SK-N-SH (cell line): ENCODE data around the gene ATP2A2. TPM values are rescaled to one million over a fixed set of nuclear protein-coding genes. Genes with fewer than 3 reads are reported as not detected.
A peak's percentile ranks its signal among the peaks of the same experiment; 100 is the strongest.

Source experiments
- CTCF ChIA-PET: fragments of 300-600, 350-600 bp; formaldehyde crosslinking; extraction: SDS; loops from one replicate; lab custom pipeline; 2021; lab: Yijun Ruan, JAX
- POLR2A ChIA-PET: fragments of 350-600 bp; sonication (Branson Sonifier 250); formaldehyde crosslinking; extraction: SDS; loops from one replicate; lab custom pipeline; 2020; ENCODE audit warnings: antibody characterized with exemption, inconsistent platforms; lab: Yijun Ruan, JAX
- DNase-seq: peaks from one replicate; pipeline ENCODE4 v3.0.0; 2012
- H2AFZ ChIP-seq: fragments of 200-600 bp; sonication (generic); 2 replicates; pipeline ENCODE4 v1.8.1; 2016; ENCODE audit warnings: antibody characterized with exemption, mild to moderate bottlenecking, low read depth
- H3F3A ChIP-seq: fragments of 200-600 bp; sonication (generic); replicated peaks from 2 replicates; pipeline ENCODE3; 2016; ENCODE audit warnings: antibody characterized with exemption, mild to moderate bottlenecking; ENCODE audit not compliant: insufficient read depth
- H3K27ac ChIP-seq, 2 experiments: fragments of 200-500 bp in 1 of 2; fragments of 200-600 bp in 1 of 2; sonication (Bioruptor generic) in 1 of 2; sonication (generic), shearing (Covaris generic) in 1 of 2; 2 replicates each; pipeline versions ENCODE4 v1.5.1 to v1.6.1; 2014 to 2016; ENCODE audit warnings: low read depth in 2 of 2, inconsistent platforms in 1 of 2, low read length in 1 of 2, mild to moderate bottlenecking in 1 of 2, mixed read lengths in 1 of 2
- H3K27me3 ChIP-seq: fragments of 200-600 bp; sonication (generic), shearing (Covaris generic); 2 replicates; pipeline ENCODE4 v1.6.1; 2016; ENCODE audit warnings: mixed run types; ENCODE audit not compliant: insufficient read depth
- H3K36me3 ChIP-seq, 2 experiments: fragments of 200-500 bp in 1 of 2; fragments of 200-600 bp in 1 of 2; sonication (Bioruptor generic) in 1 of 2; sonication (generic) in 1 of 2; replicated peaks in 1 of 2; 2 replicates each; pipeline versions ENCODE3 to v1.5.1; 2014 to 2016; ENCODE audit warnings: low read length in 1 of 2, mild to moderate bottlenecking in 1 of 2; ENCODE audit not compliant: insufficient read depth in 2 of 2, control insufficient read depth in 1 of 2
- H3K4me1 ChIP-seq, 2 experiments: fragments of 200-500 bp in 1 of 2; fragments of 200-600 bp in 1 of 2; sonication (Bioruptor generic) in 1 of 2; sonication (generic), shearing (Covaris generic) in 1 of 2; 2 replicates each; pipeline versions ENCODE4 v1.5.1 to v1.6.1; 2014 to 2016; ENCODE audit warnings: low read depth in 1 of 2, low read length in 1 of 2, mixed run types in 1 of 2; ENCODE audit not compliant: insufficient read depth in 2 of 2, control insufficient read depth in 1 of 2
- H3K4me2 ChIP-seq: fragments of 200-600 bp; sonication (generic), shearing (Covaris generic); 2 replicates; pipeline ENCODE4 v1.6.1; 2017; ENCODE audit warnings: mixed run types
- H3K4me3 ChIP-seq, 2 experiments: fragments of 200-500 bp in 1 of 2; fragments of 200-600 bp in 1 of 2; sonication (Bioruptor generic) in 1 of 2; sonication (generic), shearing (Covaris generic) in 1 of 2; 2 replicates each; pipeline versions ENCODE4 v1.5.1 to v1.8.1; 2014 to 2016; ENCODE audit warnings: low read depth in 2 of 2, inconsistent platforms in 1 of 2, low read length in 1 of 2, mild to moderate bottlenecking in 1 of 2, mixed read lengths in 1 of 2, moderate library complexity in 1 of 2
- H3K79me2 ChIP-seq: fragments of 200-600 bp; sonication (generic); 2 replicates; pipeline ENCODE4 v1.8.1; 2017; ENCODE audit warnings: mild to moderate bottlenecking; ENCODE audit not compliant: insufficient read depth
- H3K9ac ChIP-seq: fragments of 200-600 bp; sonication (generic); 2 replicates; pipeline ENCODE4 v1.6.1; 2017; ENCODE audit warnings: mixed run types
- H3K9me2 ChIP-seq: fragments of 200-600 bp; sonication (generic); 2 replicates; pipeline ENCODE4 v1.6.1; 2017; ENCODE audit warnings: mixed run types
- H3K9me3 ChIP-seq: fragments of 200-600 bp; sonication (generic); 2 replicates; pipeline ENCODE4 v1.6.1; 2017; ENCODE audit warnings: mixed run types, mild to moderate bottlenecking, moderate library complexity
- H4K20me1 ChIP-seq: fragments of 200-600 bp; sonication (generic); 2 replicates; pipeline ENCODE4 v1.6.1; 2017; ENCODE audit warnings: mild to moderate bottlenecking, mixed run types; ENCODE audit not compliant: insufficient read depth
- CTCF ChIP-seq: fragments of 200-600 bp; sonication (generic); IDR thresholded peaks from 2 replicates; pipeline ENCODE4 v1.6.1; 2017; ENCODE audit warnings: antibody characterized with exemption, mild to moderate bottlenecking, moderate library complexity
- ELF1 ChIP-seq: IDR thresholded peaks from 2 replicates; pipeline ENCODE4 v1.4.0; 2012
- EP300 ChIP-seq, 2 experiments: IDR thresholded peaks; 2 replicates each; pipeline versions ENCODE4 v1.4.0 to v1.6.1; 2012; ENCODE audit warnings: borderline replicate concordance in 1 of 2, low read depth in 1 of 2, low read length in 1 of 2
- FOSL2 ChIP-seq: IDR thresholded peaks from 2 replicates; pipeline ENCODE4 v1.4.0; 2012; ENCODE audit warnings: low read depth, mild to moderate bottlenecking, moderate library complexity, borderline replicate concordance
- FOXJ3 ChIP-seq: sonication (generic); formaldehyde crosslinking; IDR thresholded peaks from 2 replicates; pipeline ENCODE4 v1.5.1; 2020; ENCODE audit warnings: mild to moderate bottlenecking, missing genetic modification reagents
- JUND ChIP-seq: IDR thresholded peaks from 2 replicates; pipeline ENCODE4 v1.4.0; 2012
- MEF2A ChIP-seq: IDR thresholded peaks from 2 replicates; pipeline ENCODE4 v1.4.0; 2012; ENCODE audit warnings: low read depth, borderline replicate concordance
- NRF1 ChIP-seq: IDR thresholded peaks from 2 replicates; pipeline ENCODE4 v1.6.1; 2012; ENCODE audit warnings: low read depth, mild to moderate bottlenecking, low read length
- POLR2AphosphoS5 ChIP-seq: IDR thresholded peaks from 2 replicates; pipeline ENCODE4 v1.6.1; 2012; ENCODE audit warnings: low read depth, low read length
- RCOR1 ChIP-seq: fragments of 150-350 bp; IDR thresholded peaks from 2 replicates; pipeline ENCODE4 v1.6.1; 2017; ENCODE audit warnings: antibody characterized with exemption, low read length
- SIN3A ChIP-seq: IDR thresholded peaks from 2 replicates; pipeline ENCODE4 v1.6.1; 2012; ENCODE audit warnings: low read depth, mild to moderate bottlenecking, low read length, moderate library complexity, borderline replicate concordance
- SMC3 ChIP-seq: IDR thresholded peaks from 2 replicates; pipeline ENCODE4 v1.6.1; 2012; ENCODE audit warnings: low read depth, low read length, improper control_type of control experiment
- TCF12 ChIP-seq: IDR thresholded peaks from 2 replicates; pipeline ENCODE4 v1.4.0; 2012
- TEAD4 ChIP-seq: IDR thresholded peaks from 2 replicates; pipeline ENCODE4 v1.4.0; 2012; ENCODE audit warnings: mild to moderate bottlenecking, borderline replicate concordance; ENCODE audit not compliant: insufficient read depth
- USF1 ChIP-seq: IDR thresholded peaks from 2 replicates; pipeline ENCODE4 v1.4.0; 2012; ENCODE audit warnings: low read depth, borderline replicate concordance
- YY1 ChIP-seq: IDR thresholded peaks from 2 replicates; pipeline ENCODE4 v1.4.0; 2012; ENCODE audit warnings: low read depth, mild to moderate bottlenecking
- whole genome bisulfite sequencing: methylation state at CpG from one replicate; pipeline ENCODE4 v1.1.6; 2017; ENCODE audit warnings: low lambda C conversion rate; 5-methylcytosine and 5-hydroxymethylcytosine counted together
- polyA plus RNA-seq, 3 experiments: library from polyadenylated mRNA; depleted of rRNA; stranded (reverse); fragments of >200 nt; gene quantifications; 2 replicates each; pipeline ENCODE4 v1.2.3, GENCODE V29; 2012
- TF ChIP-seq, protein P1 (sequence below): IDR thresholded peaks from 2 replicates; pipeline ENCODE4 v1.6.1; 2012; ENCODE audit warnings: mild to moderate bottlenecking, low read depth, low read length, moderate library complexity
- TF ChIP-seq, protein P2 (sequence below): IDR thresholded peaks from 2 replicates; pipeline ENCODE4 v1.4.0; 2012; ENCODE audit warnings: low read depth, borderline replicate concordance
- TF ChIP-seq, protein P3 (sequence below): fragments of 150-350 bp; IDR thresholded peaks from 2 replicates; pipeline ENCODE4 v1.6.1; 2017; ENCODE audit warnings: antibody characterized with exemption, low read length, low read depth, borderline replicate concordance

The ATP2A2 gene
- polyA plus RNA-seq, 1 of the 3 experiments (the other 2 are of a cell fraction) = 120 TPM

DNA sequence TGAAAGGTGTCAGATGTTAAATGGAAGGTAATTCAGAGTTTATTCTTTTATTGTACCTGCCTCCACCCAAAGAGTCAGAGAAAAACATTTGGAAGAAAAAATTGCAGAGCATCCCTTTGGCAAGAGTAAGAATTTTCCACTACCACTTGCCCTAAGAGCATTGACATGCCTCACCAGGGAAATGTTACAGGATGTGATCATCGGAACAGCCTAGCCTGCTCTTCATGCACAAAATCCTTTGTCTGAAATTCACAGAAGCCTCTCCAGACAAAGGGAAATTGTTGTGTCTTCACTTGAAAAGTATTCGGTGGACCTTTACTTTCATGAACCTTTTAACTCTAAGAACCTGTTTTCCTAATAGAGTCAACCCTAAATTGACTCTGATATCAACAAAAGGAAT is 36.9 kb downstream of the ATP2A2 start:
- DNase-seq = no peak
- CTCF ChIA-PET = interaction anchor here (1.5 to 2.2 kb wide), 2 partner anchors 14 to 93 kb away, joined by 4 to 6 read pairs; no protein-coding TSS in a partner anchor
- TF ChIP-seq YY1 = no peak
- 0 out of 2 replicates have a peak, but pooled peaks have one; percentile 12 for TF ChIP-seq TCF12

GRCh38 chr12:110320550-110320949 is 39.5 kb downstream of the ATP2A2 start:
- POLR2A ChIA-PET = interaction anchor here (0.7 kb wide), 1 partner anchor 115 kb away, joined by 3 read pairs; no protein-coding TSS in a partner anchor
- WGBS = 81% methylated on average over 3 of the region's 3 CpGs

More for the DNA sequence above, 36.9 kb downstream of the ATP2A2 start:
- Histone ChIP-seq H3K9me3 (no peaks in the 10 kb centered on the region), H3K9ac (peak overlapping the region; percentile 69), H3K36me3 (peaks cover 7 to 30% of the 10 kb centered on the region in 2 experiments), H3K4me2 (peak overlapping the region; percentile 59; the same call in 1 of the 2 replicates), H3K27me3 (no peaks in the 10 kb centered on the region), H2AFZ (no peak overlapping the region), H3K4me3 (no peak overlapping the region), H4K20me1 (peaks cover 19% of the 10 kb centered on the region), H3K9me2 (no peaks in the 10 kb centered on the region), H3K27ac (peak overlapping the region in 1 of 2 experiments; percentile 97; a peak in 2 of 4 replicates), H3K79me2 (peaks cover 94% of the 10 kb centered on the region), H3K4me1 (peaks cover 0 to 41% of the 10 kb centered on the region in 2 experiments; a peak in 3 of 4 replicates), H3F3A (peaks cover 52% of the 10 kb centered on the region)
- WGBS = 41% methylated on average over 2 of the region's 2 CpGs
- POLR2A ChIA-PET = no interaction called here

More at GRCh38 chr12:110320550-110320949, 39.5 kb downstream of the ATP2A2 start:
- H3K27me3 ChIP-seq = no peaks in the 10 kb centered on the region
- H3K4me1 ChIP-seq = peaks cover 0 to 26% of the 10 kb centered on the region in 2 experiments; a peak in 3 of 4 replicates
- no peak overlapping the region for H3K4me2 ChIP-seq
- peaks cover 94% of the 10 kb centered on the region for H3K79me2 ChIP-seq
- no peaks in the 10 kb centered on the region for H3K9me2 ChIP-seq
- CTCF ChIA-PET = interaction anchor here (0.6 to 1.6 kb wide), 5 partner anchors 11 to 93 kb away, joined by 3 to 5 read pairs (median 3); no protein-coding TSS in a partner anchor
- no peak overlapping the region for H3K9ac ChIP-seq
- H3F3A ChIP-seq = peaks cover 35% of the 10 kb centered on the region
- no peaks in the 10 kb centered on the region for H3K9me3 ChIP-seq
- H3K4me3 ChIP-seq = no peak overlapping the region
- TF ChIP-seq, protein P1, sequence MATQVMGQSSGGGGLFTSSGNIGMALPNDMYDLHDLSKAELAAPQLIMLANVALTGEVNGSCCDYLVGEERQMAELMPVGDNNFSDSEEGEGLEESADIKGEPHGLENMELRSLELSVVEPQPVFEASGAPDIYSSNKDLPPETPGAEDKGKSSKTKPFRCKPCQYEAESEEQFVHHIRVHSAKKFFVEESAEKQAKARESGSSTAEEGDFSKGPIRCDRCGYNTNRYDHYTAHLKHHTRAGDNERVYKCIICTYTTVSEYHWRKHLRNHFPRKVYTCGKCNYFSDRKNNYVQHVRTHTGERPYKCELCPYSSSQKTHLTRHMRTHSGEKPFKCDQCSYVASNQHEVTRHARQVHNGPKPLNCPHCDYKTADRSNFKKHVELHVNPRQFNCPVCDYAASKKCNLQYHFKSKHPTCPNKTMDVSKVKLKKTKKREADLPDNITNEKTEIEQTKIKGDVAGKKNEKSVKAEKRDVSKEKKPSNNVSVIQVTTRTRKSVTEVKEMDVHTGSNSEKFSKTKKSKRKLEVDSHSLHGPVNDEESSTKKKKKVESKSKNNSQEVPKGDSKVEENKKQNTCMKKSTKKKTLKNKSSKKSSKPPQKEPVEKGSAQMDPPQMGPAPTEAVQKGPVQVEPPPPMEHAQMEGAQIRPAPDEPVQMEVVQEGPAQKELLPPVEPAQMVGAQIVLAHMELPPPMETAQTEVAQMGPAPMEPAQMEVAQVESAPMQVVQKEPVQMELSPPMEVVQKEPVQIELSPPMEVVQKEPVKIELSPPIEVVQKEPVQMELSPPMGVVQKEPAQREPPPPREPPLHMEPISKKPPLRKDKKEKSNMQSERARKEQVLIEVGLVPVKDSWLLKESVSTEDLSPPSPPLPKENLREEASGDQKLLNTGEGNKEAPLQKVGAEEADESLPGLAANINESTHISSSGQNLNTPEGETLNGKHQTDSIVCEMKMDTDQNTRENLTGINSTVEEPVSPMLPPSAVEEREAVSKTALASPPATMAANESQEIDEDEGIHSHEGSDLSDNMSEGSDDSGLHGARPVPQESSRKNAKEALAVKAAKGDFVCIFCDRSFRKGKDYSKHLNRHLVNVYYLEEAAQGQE = no peak
- TF ChIP-seq MEF2A (no peak), SIN3A (no peak), SMC3 (no peak), FOSL2 (no peak), TEAD4 (no peak), NRF1 (no peak), EP300 (IDR thresholded peaks at IDR 0.05; ENCODE audit: borderline replicate concordance in 1 of 2, low read depth in 1 of 2, low read length in 1 of 2) (no peak), USF1 (no peak), JUND (no peak), POLR2AphosphoS5 (no peak), RCOR1 (no peak), CTCF (no peak), ELF1 (no peak), FOXJ3 (CRISPR knock-in tag) (no peak)
- TF ChIP-seq, protein P2, sequence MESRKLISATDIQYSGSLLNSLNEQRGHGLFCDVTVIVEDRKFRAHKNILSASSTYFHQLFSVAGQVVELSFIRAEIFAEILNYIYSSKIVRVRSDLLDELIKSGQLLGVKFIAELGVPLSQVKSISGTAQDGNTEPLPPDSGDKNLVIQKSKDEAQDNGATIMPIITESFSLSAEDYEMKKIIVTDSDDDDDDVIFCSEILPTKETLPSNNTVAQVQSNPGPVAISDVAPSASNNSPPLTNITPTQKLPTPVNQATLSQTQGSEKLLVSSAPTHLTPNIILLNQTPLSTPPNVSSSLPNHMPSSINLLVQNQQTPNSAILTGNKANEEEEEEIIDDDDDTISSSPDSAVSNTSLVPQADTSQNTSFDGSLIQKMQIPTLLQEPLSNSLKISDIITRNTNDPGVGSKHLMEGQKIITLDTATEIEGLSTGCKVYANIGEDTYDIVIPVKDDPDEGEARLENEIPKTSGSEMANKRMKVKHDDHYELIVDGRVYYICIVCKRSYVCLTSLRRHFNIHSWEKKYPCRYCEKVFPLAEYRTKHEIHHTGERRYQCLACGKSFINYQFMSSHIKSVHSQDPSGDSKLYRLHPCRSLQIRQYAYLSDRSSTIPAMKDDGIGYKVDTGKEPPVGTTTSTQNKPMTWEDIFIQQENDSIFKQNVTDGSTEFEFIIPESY = no peak
- TF ChIP-seq, protein P3, sequence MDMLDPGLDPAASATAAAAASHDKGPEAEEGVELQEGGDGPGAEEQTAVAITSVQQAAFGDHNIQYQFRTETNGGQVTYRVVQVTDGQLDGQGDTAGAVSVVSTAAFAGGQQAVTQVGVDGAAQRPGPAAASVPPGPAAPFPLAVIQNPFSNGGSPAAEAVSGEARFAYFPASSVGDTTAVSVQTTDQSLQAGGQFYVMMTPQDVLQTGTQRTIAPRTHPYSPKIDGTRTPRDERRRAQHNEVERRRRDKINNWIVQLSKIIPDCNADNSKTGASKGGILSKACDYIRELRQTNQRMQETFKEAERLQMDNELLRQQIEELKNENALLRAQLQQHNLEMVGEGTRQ = no peak
- peaks cover 19% of the 10 kb centered on the region for H4K20me1 ChIP-seq
- H3K27ac ChIP-seq = no peak overlapping the region
- peaks cover 14 to 44% of the 10 kb centered on the region in 2 experiments for H3K36me3 ChIP-seq
- no peak for DNase-seq
- H2AFZ ChIP-seq = no peak overlapping the region
